ENCODE data around the gene GXYLT2. TPM values are rescaled to one million over a fixed set of nuclear protein-coding genes. Genes with fewer than 3 reads are reported as not detected.

The GXYLT2 gene
- total and polyA plus RNA-seq, 2 of the 13 experiments (the other 11 are each of a cell fraction or from before 2014, with no cell fraction given), result 4.3 to 6.9 TPM

DNA sequence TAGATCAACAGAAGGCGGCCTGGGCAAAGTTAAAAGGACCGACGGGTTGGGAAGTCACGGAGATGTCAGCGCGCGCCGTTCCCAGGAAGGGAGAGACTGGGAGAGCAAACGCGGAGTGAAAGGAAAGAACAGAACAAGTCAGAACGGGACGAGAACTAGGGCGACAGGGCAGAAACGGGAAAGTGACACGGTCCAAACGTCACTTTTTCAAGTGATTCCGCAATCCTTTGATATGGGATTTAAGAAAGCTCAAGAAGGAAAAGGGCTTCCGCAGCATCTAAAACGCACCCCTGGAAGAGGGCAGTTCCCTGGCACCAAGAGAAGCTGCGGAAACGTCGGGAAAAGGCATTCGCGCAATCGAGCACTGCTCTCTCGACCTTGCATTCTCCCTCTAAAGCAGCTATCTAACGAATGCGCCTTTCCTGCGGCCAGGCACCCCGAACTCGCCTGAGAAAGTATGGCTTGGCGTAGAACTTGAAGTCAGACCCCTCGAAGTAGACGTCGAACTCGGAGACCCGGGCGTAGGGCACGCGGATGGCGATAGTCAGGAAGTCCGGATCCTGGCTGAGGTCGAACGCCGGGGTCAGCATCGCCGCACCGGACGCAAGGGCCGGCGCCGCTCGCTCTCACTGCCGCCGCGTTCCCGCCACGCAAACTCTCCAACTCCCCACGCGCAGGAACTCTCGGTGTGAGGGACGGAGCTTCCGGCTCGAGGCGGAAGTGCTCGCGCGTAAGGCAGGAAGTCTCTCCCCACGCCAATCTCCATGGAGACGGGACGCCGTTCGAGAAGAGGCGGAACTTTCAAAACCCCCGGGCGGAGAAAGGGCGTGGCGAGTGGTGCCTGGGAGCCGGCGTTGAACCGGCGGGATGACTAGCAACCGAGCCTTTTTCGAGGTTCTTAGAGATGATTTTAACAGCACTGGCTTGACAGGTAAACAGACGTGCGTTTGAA is 39.8 kb upstream of the GXYLT2 start, which contains the start of gene SHQ1 (continued):
- TF ChIP-seq, protein P1, sequence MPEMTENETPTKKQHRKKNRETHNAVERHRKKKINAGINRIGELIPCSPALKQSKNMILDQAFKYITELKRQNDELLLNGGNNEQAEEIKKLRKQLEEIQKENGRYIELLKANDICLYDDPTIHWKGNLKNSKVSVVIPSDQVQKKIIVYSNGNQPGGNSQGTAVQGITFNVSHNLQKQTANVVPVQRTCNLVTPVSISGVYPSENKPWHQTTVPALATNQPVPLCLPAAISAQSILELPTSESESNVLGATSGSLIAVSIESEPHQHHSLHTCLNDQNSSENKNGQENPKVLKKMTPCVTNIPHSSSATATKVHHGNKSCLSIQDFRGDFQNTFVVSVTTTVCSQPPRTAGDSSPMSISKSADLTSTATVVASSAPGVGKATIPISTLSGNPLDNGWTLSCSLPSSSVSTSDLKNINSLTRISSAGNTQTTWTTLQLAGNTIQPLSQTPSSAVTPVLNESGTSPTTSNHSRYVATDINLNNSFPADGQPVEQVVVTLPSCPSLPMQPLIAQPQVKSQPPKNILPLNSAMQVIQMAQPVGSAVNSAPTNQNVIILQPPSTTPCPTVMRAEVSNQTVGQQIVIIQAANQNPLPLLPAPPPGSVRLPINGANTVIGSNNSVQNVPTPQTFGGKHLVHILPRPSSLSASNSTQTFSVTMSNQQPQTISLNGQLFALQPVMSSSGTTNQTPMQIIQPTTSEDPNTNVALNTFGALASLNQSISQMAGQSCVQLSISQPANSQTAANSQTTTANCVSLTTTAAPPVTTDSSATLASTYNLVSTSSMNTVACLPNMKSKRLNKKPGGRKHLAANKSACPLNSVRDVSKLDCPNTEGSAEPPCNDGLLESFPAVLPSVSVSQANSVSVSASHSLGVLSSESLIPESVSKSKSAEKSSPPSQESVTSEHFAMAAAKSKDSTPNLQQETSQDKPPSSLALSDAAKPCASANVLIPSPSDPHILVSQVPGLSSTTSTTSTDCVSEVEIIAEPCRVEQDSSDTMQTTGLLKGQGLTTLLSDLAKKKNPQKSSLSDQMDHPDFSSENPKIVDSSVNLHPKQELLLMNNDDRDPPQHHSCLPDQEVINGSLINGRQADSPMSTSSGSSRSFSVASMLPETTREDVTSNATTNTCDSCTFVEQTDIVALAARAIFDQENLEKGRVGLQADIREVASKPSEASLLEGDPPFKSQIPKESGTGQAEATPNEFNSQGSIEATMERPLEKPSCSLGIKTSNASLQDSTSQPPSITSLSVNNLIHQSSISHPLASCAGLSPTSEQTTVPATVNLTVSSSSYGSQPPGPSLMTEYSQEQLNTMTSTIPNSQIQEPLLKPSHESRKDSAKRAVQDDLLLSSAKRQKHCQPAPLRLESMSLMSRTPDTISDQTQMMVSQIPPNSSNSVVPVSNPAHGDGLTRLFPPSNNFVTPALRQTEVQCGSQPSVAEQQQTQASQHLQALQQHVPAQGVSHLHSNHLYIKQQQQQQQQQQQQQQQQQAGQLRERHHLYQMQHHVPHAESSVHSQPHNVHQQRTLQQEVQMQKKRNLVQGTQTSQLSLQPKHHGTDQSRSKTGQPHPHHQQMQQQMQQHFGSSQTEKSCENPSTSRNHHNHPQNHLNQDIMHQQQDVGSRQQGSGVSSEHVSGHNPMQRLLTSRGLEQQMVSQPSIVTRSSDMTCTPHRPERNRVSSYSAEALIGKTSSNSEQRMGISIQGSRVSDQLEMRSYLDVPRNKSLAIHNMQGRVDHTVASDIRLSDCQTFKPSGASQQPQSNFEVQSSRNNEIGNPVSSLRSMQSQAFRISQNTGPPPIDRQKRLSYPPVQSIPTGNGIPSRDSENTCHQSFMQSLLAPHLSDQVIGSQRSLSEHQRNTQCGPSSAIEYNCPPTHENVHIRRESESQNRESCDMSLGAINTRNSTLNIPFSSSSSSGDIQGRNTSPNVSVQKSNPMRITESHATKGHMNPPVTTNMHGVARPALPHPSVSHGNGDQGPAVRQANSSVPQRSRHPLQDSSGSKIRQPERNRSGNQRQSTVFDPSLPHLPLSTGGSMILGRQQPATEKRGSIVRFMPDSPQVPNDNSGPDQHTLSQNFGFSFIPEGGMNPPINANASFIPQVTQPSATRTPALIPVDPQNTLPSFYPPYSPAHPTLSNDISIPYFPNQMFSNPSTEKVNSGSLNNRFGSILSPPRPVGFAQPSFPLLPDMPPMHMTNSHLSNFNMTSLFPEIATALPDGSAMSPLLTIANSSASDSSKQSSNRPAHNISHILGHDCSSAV (CRISPR knock-in tag; IDR thresholded peaks at IDR 0.05; ENCODE audit: borderline replicate concordance), result no peak
- TF ChIP-seq, protein P2, sequence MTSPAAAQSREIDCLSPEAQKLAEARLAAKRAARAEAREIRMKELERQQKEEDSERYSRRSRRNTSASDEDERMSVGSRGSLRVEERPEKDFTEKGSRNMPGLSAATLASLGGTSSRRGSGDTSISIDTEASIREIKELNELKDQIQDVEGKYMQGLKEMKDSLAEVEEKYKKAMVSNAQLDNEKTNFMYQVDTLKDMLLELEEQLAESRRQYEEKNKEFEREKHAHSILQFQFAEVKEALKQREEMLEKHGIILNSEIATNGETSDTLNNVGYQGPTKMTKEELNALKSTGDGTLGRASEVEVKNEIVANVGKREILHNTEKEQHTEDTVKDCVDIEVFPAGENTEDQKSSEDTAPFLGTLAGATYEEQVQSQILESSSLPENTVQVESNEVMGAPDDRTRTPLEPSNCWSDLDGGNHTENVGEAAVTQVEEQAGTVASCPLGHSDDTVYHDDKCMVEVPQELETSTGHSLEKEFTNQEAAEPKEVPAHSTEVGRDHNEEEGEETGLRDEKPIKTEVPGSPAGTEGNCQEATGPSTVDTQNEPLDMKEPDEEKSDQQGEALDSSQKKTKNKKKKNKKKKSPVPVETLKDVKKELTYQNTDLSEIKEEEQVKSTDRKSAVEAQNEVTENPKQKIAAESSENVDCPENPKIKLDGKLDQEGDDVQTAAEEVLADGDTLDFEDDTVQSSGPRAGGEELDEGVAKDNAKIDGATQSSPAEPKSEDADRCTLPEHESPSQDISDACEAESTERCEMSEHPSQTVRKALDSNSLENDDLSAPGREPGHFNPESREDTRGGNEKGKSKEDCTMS (CRISPR knock-in tag; conservative IDR thresholded peaks at IDR 0.05), result no peak
- TF ChIP-seq ZNF343 (CRISPR knock-in tag; IDR thresholded peaks at IDR 0.05), result peak; percentile 82; the same call in 1 of the 2 replicates
- TF ChIP-seq TEAD3 (CRISPR knock-in tag; optimal IDR thresholded peaks at IDR 0.05; ENCODE audit: borderline replicate concordance), result peak; percentile 40
- TF ChIP-seq MAZ (IDR thresholded peaks at IDR 0.05; ENCODE audit: borderline replicate concordance, low read depth, low read length), result peak; percentile 50; the same call in 1 of the 2 replicates
- TF ChIP-seq MAZ (CRISPR knock-in tag; IDR thresholded peaks at IDR 0.05; ENCODE audit: low read depth), result peak; percentile 82
- TF ChIP-seq YY1 (IDR thresholded peaks at IDR 0.05; ENCODE audit: insufficient read depth, insufficient replicate concordance, low read depth, low read length), result peak; percentile 29
- TF ChIP-seq, protein P3, sequence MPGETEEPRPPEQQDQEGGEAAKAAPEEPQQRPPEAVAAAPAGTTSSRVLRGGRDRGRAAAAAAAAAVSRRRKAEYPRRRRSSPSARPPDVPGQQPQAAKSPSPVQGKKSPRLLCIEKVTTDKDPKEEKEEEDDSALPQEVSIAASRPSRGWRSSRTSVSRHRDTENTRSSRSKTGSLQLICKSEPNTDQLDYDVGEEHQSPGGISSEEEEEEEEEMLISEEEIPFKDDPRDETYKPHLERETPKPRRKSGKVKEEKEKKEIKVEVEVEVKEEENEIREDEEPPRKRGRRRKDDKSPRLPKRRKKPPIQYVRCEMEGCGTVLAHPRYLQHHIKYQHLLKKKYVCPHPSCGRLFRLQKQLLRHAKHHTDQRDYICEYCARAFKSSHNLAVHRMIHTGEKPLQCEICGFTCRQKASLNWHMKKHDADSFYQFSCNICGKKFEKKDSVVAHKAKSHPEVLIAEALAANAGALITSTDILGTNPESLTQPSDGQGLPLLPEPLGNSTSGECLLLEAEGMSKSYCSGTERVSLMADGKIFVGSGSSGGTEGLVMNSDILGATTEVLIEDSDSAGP (CRISPR knock-in tag; IDR thresholded peaks at IDR 0.05; ENCODE audit: borderline replicate concordance), result peak; percentile 84; the same call in 1 of the 2 replicates

Measured in HepG2 (cell line).